SU-DHL-6 (cell line): ENCODE data around the gene CBY3.
"Not testable (repeated sequence)": the region's sequence is repeated elsewhere in the genome, so short reads cannot be mapped to it uniquely, and the experiment has no call there.

Experiments
- H2AFZ ChIP-seq: fragments of 200-600 bp; sonication (generic); 2 replicates; pipeline ENCODE4 v1.6.1; 2014; ENCODE audit warnings: low read depth, mild to moderate bottlenecking, moderate library complexity, mixed read lengths, antibody characterized with exemption, low read length; ENCODE audit not compliant: severe bottlenecking
- H3F3A ChIP-seq: fragments of 200-600 bp; shearing (Covaris generic); 2 replicates; pipeline ENCODE4 v1.6.0; 2016; ENCODE audit warnings: antibody characterized with exemption, mild to moderate bottlenecking; ENCODE audit not compliant: insufficient read depth
- H3K27ac ChIP-seq: fragments of 200-600 bp; sonication (generic); 2 replicates; pipeline ENCODE4 v1.5.1; 2016; ENCODE audit warnings: low read depth, mild to moderate bottlenecking, low read length, moderate library complexity, mixed read lengths
- H3K27me3 ChIP-seq: fragments of 200-600 bp; sonication (generic), shearing (Covaris generic); 2 replicates; pipeline ENCODE4 v1.6.0; 2014; ENCODE audit warnings: mild to moderate bottlenecking, low read length
- H3K36me3 ChIP-seq: fragments of 200-600 bp; sonication (generic); 2 replicates; pipeline ENCODE4 v1.6.1; 2014; ENCODE audit warnings: mild to moderate bottlenecking, low read length, mixed read lengths
- H3K4me2 ChIP-seq: fragments of 300-600, 200-600 bp; shearing (Covaris generic), sonication (generic); 2 replicates; pipeline ENCODE4 v1.6.0; 2014; ENCODE audit warnings: low read length, low read depth, mild to moderate bottlenecking; ENCODE audit not compliant: poor library complexity, severe bottlenecking
- H3K4me3 ChIP-seq: fragments of 200-600 bp; sonication (generic); 2 replicates; pipeline ENCODE4 v1.5.1; 2014; ENCODE audit warnings: antibody characterized with exemption, low read length, mild to moderate bottlenecking, mixed read lengths; ENCODE audit not compliant: insufficient read depth, poor library complexity, severe bottlenecking
- H3K79me2 ChIP-seq: fragments of 200-600 bp; sonication (generic); 2 replicates; pipeline ENCODE4 v1.6.1; 2014; ENCODE audit warnings: mild to moderate bottlenecking, low read length, moderate library complexity; ENCODE audit not compliant: insufficient read depth
- H3K9ac ChIP-seq: fragments of 200-600 bp; sonication (generic); 2 replicates; pipeline ENCODE4 v1.7.0; 2014; ENCODE audit warnings: mild to moderate bottlenecking, low read length
- H3K9me2 ChIP-seq: fragments of 200-600 bp; sonication (generic); replicated peaks from 2 replicates; pipeline ENCODE4 v1.6.1; 2014; ENCODE audit warnings: low read length; ENCODE audit not compliant: insufficient read depth
- H3K9me3 ChIP-seq: fragments of 200-600 bp; sonication (generic); 2 replicates; pipeline ENCODE4 v1.6.1; 2014; ENCODE audit warnings: low read length, mixed read lengths; ENCODE audit not compliant: insufficient read depth
- H4K20me1 ChIP-seq: fragments of 200-600 bp; sonication (generic); 2 replicates; pipeline ENCODE4 v1.6.1; 2014; ENCODE audit warnings: low read depth, mild to moderate bottlenecking, antibody characterized with exemption, low read length, moderate library complexity, mixed read lengths
- EZH2phosphoT487 ChIP-seq: fragments of 200-600 bp; sonication (generic), shearing (Covaris generic); conservative IDR thresholded peaks from 2 replicates; pipeline ENCODE4 v1.6.1; 2018; ENCODE audit warnings: mild to moderate bottlenecking, antibody characterized with exemption, low read length, moderate library complexity, mixed read lengths
- TF ChIP-seq, protein P1 (sequence below): fragments of 200-600 bp; sonication (generic); IDR thresholded peaks from one replicate; pipeline ENCODE4 v1.5.1; 2017; ENCODE audit warnings: antibody characterized with exemption, mild to moderate bottlenecking, low read length, moderate library complexity; ENCODE audit not compliant: insufficient read depth, poor library complexity, severe bottlenecking

The CBY3 gene

DNA sequence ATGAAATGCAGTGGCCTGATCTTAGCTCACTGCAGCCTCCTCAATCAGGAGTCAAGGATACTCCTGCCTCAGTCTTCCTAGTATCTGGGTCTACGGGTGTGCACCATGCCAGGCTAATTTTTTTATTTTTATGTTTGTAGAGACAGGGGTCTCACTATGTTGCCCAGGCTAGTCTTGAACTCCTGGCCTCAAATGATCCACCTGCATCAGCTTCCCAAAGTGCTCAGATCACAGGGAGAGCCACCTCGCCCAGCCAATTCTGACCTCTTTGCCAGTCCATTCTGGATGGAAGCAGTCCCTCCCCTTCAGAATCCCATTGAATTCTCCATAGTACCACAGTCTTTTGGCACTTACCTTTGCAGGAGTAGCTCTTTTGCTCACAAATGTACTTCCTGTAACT is 16.3 kb upstream of the CBY3 start:
- TF ChIP-seq, protein P1, sequence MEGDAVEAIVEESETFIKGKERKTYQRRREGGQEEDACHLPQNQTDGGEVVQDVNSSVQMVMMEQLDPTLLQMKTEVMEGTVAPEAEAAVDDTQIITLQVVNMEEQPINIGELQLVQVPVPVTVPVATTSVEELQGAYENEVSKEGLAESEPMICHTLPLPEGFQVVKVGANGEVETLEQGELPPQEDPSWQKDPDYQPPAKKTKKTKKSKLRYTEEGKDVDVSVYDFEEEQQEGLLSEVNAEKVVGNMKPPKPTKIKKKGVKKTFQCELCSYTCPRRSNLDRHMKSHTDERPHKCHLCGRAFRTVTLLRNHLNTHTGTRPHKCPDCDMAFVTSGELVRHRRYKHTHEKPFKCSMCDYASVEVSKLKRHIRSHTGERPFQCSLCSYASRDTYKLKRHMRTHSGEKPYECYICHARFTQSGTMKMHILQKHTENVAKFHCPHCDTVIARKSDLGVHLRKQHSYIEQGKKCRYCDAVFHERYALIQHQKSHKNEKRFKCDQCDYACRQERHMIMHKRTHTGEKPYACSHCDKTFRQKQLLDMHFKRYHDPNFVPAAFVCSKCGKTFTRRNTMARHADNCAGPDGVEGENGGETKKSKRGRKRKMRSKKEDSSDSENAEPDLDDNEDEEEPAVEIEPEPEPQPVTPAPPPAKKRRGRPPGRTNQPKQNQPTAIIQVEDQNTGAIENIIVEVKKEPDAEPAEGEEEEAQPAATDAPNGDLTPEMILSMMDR = no peak
- no peak for TF ChIP-seq EZH2phosphoT487
- peaks cover 9% of the 10 kb centered on the region; the same call in 1 of the 2 replicates for H4K20me1 ChIP-seq
- no peaks in the 10 kb centered on the region for H3K27me3 ChIP-seq
- peak overlapping the region; percentile 0 for H3K4me3 ChIP-seq
- peaks cover 33% of the 10 kb centered on the region for H3K79me2 ChIP-seq
- H3K9me3 ChIP-seq = no peaks in the 10 kb centered on the region
- H3K27ac ChIP-seq = peak overlapping the region; percentile 31; the same call in 1 of the 2 replicates
- H3K9me2 ChIP-seq = no peaks in the 10 kb centered on the region
- H3K36me3 ChIP-seq = no peaks in the 10 kb centered on the region
- H3K4me2 ChIP-seq = peak overlapping the region; percentile 94
- peaks cover 9% of the 10 kb centered on the region; the same call in 1 of the 2 replicates for H3F3A ChIP-seq
- H3K9ac ChIP-seq = peak overlapping the region; percentile 77
- H2AFZ ChIP-seq = no peak overlapping the region

DNA sequence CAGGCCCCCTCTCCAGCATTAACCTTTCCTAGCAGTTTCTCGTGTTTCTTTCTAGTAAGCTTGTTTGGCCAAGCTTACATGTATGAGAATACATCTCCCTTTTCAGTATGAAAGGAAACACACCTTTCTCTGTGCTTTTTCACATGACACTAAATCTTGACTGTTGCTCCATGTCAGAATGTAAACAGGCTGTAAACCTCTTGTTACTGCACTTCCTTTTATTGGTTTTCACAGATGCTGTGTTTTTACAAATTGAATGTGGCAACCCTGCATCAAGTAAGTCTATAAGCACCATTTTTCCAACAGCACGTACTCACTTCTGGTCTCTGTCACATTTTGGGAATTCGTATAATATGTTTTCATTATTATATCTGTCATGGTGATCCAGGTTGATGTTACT is 15.8 kb upstream of the CBY3 start:
- no peaks in the 10 kb centered on the region for H3K36me3 ChIP-seq
- no peak overlapping the region for H3K9ac ChIP-seq
- peaks cover 28% of the 10 kb centered on the region for H3K79me2 ChIP-seq
- no peak overlapping the region for H3K4me3 ChIP-seq
- TF ChIP-seq EZH2phosphoT487 = no peak
- TF ChIP-seq, protein P1 = no peak
- no peaks in the 10 kb centered on the region for H3K9me3 ChIP-seq
- no peak overlapping the region for H2AFZ ChIP-seq
- peak overlapping the region; percentile 31 for H3K27ac ChIP-seq
- H3F3A ChIP-seq = peaks cover 9% of the 10 kb centered on the region; the same call in 1 of the 2 replicates
- no peaks in the 10 kb centered on the region for H3K9me2 ChIP-seq
- peak overlapping the region; percentile 94 for H3K4me2 ChIP-seq
- H4K20me1 ChIP-seq = peaks cover 9% of the 10 kb centered on the region; the same call in 1 of the 2 replicates
- no peaks in the 10 kb centered on the region for H3K27me3 ChIP-seq

DNA sequence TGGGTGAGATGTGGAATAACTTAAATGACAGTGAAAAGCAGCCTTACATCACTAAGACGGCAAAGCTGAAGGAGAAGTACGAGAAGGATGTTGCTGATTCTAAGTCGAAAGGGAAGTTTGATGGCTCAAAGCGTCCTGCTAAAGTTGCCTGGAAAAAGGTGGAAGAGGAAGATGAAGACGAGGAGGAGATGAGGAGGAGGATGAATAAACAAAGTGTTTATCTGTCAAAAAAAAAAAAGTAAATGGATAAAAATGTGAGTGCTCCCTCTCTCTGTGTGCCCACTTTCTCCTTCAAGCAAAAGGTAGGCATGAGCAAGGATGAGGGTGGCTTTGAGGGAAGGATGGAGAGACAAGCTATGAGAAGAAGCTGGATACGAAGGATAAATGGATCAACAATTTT is 13.7 kb upstream of the CBY3 start:
- H3K27ac ChIP-seq = no peak overlapping the region
- no peak overlapping the region for H3K4me3 ChIP-seq
- H3K27me3 ChIP-seq = no peaks in the 10 kb centered on the region
- no peak overlapping the region for H3K9ac ChIP-seq
- no peaks in the 10 kb centered on the region for H3K9me3 ChIP-seq
- no peaks in the 10 kb centered on the region for H3K36me3 ChIP-seq
- H4K20me1 ChIP-seq = no peaks in the 10 kb centered on the region; the same call in 1 of the 2 replicates
- no peaks in the 10 kb centered on the region for H3K9me2 ChIP-seq
- no peak overlapping the region for H3K4me2 ChIP-seq
- H3K79me2 ChIP-seq = peaks cover 8% of the 10 kb centered on the region
- TF ChIP-seq EZH2phosphoT487 = no peak
- TF ChIP-seq, protein P1 = no peak
- H3F3A ChIP-seq = peaks cover 9% of the 10 kb centered on the region; the same call in 1 of the 2 replicates
- no peak overlapping the region for H2AFZ ChIP-seq

DNA sequence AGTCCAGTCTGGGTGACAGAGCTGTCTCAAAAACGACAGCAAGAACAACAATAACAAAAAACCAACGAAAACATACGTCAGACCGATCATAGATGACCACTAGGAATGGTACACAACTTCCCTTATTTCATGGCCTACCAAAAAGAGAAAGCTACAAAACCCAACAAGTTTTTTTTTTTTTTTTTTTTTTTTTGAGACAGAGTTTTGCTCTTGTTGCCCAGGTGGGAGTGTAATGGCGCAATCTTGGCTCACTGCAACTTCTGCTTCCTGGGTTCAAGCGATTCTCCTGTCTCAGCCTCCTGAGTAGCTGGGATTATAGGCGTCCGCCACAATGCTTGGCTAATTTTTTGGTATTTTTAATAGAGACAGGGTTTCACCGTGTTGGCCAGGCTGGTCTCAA is 8.4 kb upstream of the CBY3 start:
- H4K20me1 ChIP-seq, H3K9me2 ChIP-seq, H3F3A ChIP-seq, H3K27ac ChIP-seq, H3K9me3 ChIP-seq, H3K79me2 ChIP-seq, H2AFZ ChIP-seq, H3K36me3 ChIP-seq, H3K4me2 ChIP-seq, H3K4me3 ChIP-seq, H3K9ac ChIP-seq, H3K27me3 ChIP-seq: not testable (repeated sequence)
